ENCODE results near the gene SPTSSB.

Gene SPTSSB

DNA sequence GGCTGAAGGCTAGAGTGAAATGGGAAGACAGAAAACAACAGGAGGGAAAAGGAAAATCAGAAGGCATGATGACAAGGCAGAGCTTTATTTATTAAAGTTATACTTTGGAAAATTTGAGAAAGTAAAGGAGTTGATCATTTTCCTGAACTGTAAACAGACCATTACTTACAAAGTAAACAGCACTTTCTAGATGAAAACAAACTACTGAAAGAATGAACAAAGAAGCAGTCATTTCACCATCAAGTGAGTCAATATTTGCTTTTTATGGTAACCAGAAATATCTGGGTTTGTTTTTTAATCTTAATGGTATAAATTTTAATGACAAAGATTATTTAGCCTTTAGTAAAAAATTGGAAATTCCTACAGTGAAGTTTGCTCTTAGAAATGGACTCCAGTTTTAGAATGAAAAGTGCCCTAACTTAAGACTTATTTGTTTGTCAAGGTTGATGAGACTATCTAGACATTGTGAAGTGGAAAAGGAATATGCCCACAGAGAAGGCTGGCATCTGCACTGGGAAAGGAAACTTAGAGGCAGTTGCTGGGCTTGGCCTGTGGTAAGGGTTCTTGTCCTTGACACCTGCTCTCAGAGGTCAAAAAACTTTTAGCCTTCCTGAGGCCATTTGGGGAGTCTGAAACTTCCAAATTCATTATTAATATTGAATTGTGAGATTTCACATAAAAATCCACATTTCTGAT, 47.2 kb downstream of the SPTSSB start:
- H3K4me3 ChIP-seq (ENCODE audit: low read depth, low read length), result no peak overlapping the region
- TF ChIP-seq, protein P1, sequence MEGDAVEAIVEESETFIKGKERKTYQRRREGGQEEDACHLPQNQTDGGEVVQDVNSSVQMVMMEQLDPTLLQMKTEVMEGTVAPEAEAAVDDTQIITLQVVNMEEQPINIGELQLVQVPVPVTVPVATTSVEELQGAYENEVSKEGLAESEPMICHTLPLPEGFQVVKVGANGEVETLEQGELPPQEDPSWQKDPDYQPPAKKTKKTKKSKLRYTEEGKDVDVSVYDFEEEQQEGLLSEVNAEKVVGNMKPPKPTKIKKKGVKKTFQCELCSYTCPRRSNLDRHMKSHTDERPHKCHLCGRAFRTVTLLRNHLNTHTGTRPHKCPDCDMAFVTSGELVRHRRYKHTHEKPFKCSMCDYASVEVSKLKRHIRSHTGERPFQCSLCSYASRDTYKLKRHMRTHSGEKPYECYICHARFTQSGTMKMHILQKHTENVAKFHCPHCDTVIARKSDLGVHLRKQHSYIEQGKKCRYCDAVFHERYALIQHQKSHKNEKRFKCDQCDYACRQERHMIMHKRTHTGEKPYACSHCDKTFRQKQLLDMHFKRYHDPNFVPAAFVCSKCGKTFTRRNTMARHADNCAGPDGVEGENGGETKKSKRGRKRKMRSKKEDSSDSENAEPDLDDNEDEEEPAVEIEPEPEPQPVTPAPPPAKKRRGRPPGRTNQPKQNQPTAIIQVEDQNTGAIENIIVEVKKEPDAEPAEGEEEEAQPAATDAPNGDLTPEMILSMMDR (IDR thresholded peaks at IDR 0.05; ENCODE audit: low read depth, low read length), result no peak

DNA sequence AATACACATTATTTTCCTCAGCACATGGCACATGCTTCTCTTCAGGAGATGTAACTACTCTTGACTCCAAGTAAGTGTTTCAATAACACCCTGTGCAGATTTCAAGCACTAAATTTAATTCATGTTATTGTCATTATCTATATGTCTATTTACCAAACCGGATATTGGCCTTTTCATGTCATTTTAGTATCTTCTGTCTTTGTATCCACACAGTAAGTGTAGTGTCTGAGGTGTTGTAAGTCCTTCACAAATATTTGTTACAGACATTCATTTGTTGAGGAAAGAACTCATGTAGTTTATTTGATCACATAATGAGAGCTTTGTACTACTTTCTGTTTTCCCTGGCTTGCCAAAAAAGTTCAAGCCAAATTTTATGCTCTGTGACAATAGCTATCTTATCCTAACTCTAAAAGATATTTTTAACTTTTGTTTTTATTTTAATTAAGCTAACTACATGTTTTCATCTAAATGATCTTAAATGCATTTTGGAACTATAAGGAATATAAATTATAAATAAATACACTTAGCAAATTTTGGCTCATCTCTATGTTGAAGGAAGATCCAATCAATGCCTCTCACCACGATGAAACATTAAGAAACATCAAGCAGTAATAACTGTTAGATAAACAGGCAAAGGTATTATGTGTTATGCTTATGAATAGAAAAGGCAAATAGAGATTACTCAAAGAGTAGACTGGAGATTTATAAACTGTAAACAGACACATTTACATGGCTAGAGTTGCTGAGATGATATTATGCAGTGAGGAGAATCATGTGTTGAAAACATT, 48.3 kb downstream of the SPTSSB start:
- H3K4me3 ChIP-seq (ENCODE audit: low read depth, low read length), result no peak overlapping the region
- TF ChIP-seq, protein P1 (IDR thresholded peaks at IDR 0.05; ENCODE audit: low read depth, low read length), result no peak

DNA sequence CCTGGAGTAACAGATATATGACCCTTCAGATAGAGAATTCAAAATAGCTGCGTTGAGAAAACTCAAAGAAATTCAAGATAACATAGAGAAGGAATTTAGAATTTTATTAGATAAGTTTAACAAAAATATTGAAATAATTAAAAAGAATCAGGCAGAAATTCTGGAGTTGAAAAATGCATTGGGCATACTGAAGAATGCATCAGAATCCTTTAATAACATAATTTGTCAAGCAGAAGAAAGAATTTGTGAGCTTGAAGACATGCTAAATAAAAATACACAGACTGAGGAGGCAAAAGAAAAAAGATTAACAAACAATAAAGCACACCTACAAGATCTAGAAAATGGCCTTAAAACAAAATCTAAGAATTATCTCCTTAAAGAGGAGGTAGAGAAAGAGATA, 50.5 kb downstream of the SPTSSB start:
- TF ChIP-seq, protein P1 (IDR thresholded peaks at IDR 0.05; ENCODE audit: low read depth, low read length), result no peak
- no peak overlapping the region for H3K4me3 ChIP-seq (ENCODE audit: low read depth, low read length)

DNA sequence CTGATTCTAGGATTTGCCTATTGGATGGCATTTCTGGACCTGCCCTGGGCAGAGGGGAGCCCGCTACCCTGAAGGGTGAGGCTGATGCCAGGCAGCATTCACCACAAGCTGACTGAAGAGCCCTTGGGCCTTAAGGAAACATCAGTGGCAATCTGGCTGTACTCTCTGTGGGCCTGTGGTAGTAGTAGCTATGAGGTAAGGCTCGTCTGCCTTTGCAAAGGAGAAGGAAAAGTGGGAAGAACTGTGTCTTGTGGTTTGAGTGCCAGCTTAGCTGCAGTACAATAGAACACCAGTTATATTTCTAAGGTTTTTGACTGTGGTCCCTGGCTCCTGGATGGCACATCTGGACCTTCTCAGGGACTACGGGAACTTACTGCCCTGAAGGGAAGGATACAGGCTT, 51.5 kb downstream of the SPTSSB start:
- no peak overlapping the region for H3K4me3 ChIP-seq (ENCODE audit: low read depth, low read length)
- TF ChIP-seq, protein P1 (IDR thresholded peaks at IDR 0.05; ENCODE audit: low read depth, low read length), result no peak

DNA sequence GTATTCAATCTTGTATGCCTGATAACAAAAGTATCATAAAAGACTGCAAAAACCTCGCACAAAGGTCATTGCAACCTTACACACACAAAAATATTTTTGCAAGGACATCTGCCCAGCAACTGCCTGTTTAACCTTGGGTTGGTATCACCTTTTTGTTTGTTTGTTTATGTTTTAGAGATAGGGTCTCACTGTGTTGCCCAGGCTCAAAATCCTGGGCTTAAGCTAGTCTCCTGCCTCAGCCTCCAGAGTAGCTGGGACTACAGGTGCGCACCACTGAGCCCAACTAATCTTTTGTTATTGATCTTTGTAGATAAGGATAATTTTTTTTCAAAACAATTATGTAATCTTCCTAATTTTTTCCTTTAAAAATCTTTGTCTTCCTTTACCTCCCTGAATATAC, 54.2 kb downstream of the SPTSSB start:
- H3K4me3 ChIP-seq (ENCODE audit: low read depth, low read length), result no peak overlapping the region
- TF ChIP-seq, protein P1 (IDR thresholded peaks at IDR 0.05; ENCODE audit: low read depth, low read length), result no peak

DNA sequence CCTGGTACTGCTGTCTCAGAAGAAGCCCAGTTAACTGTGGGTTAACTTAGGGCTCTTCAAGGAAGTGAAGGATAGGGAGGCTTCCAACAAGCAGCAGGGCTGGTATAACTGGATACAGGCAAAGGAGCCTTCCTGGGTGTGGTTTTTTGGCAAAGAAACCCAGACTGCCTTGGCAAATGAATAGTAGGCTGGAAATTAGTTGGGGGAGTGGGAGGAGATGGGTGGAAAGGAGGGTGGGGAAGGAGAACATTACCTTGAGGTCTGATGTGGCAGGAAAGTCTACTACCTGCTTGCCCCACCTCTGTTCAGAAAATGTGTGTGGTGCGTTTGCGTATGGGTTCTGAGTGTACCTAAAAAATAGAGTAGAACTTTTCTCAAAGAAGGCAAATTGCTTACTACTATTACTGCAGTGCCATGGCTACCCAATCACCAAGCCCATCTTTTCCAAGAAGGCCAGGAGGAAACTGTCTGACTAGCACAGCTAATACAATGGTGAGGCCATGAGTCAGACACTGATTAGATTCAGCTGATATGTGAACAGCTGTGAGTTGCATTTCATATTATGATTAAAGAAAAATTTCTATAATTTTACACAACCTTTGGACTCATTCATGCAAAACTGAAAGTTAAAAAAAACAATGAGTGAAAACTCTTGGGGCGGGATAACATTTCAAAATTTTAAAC, 55.2 kb downstream of the SPTSSB start:
- TF ChIP-seq, protein P1 (IDR thresholded peaks at IDR 0.05; ENCODE audit: low read depth, low read length), result no peak
- no peak overlapping the region for H3K4me3 ChIP-seq (ENCODE audit: low read depth, low read length)

Data from WI38 (cell line).